ELR (cell line): Measurements from ENCODE around the gene PRMT5.

Source experiments
- DNase-seq: peaks from one replicate; pipeline ENCODE4 v3.0.0-alpha.2; 2015; ENCODE audit warnings: low read depth

PRMT5 gene

DNA sequence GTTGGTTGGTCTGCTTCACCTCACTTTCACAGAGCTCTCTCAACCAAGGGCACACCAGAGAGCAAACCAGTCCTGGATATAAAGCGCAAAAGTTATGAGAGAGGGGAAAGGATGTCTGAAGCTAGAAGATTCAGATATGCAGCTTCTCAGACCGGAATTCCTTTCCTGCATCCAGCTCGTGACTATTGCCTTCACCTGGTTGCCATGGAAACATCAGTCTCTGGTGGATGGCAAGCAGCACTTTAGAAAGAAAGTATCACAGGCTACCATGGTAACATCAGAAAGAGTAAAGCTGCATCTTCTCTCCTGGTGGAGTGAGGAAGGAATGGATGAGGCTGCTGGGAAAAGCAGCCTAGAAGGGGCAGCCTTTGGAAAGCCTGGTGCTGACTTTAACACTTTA lies 32.4 kb downstream of the PRMT5 start:
- no peak for DNase-seq

DNA sequence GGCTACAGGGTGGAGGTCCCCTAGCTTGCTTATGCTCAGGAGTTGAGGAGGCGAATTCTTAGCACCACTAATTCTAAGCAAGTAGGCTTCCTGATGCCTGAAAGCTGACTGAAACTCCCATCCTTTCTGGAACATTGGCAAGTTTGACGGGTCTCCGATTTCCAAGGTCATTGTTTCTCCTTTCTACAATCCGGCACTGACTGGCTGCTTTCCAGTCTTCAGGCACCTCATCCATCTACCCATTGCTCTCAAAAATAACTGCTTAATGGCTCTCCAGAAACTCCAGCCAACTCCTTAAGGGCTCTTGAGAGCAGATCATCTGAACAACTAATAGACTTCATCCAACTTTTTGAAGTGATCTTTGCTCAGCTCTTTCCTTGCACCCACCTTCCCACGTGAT lies 32.8 kb downstream of the PRMT5 start:
- DNase-seq, result no peak

DNA sequence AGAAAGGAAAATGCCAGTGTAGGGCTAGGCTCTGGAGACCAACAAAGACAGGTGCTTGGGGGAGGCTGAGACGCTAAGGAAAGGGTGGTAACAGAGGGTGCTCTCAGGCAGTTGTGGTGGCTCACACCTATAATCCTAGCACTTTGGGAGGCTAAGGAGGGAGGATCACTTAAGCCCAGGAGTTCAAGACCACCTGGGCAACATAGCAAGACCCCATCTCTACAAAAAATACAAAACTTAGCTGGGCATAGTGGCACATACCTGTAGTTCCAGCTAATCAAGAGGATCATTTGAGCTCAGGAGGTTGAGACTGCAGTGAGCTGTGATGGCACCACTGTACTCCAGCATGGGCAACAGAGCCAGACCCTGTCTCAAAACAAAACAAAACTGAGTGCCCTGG lies 33.8 kb downstream of the PRMT5 start:
- DNase-seq, result no peak

DNA sequence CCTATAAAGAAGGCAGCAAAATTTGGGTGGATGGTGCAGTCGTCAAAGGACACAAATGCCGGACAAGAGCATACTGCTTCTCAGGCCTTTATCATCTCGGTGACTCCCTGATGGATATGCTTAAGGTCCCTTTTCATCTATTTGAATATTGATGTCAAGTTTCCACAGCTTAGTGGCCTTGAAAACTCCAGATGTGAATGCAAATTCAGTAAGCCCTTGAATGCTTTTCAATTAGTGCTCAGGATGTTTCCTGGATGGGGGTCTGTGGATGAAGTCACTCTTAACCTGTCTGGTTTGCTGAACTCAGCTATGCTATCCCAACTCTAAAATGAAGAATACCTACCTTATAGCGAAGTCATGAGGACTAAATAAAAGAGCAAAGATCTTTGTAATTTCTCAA lies 35.5 kb downstream of the PRMT5 start:
- no peak for DNase-seq

DNA sequence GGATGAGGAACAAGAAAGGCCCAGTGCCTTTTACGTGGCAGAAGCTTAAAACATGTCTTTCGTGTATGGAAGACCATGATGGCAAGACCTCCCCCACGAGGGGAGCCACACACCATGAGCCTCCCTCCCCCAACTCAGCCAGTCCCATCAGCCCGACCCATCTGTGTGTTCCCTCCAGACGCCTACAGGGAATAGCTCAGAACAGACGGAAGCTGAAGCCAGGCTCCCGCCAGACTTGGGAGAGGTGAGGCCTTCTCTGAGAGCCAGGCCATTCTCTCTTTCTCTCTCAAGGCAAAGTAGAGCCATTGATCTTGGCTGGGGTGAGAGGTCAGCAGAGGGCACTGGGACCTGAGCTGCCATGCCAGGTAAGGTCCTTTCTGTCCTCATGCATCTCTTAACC lies 36.7 kb downstream of the PRMT5 start:
- no peak for DNase-seq

DNA sequence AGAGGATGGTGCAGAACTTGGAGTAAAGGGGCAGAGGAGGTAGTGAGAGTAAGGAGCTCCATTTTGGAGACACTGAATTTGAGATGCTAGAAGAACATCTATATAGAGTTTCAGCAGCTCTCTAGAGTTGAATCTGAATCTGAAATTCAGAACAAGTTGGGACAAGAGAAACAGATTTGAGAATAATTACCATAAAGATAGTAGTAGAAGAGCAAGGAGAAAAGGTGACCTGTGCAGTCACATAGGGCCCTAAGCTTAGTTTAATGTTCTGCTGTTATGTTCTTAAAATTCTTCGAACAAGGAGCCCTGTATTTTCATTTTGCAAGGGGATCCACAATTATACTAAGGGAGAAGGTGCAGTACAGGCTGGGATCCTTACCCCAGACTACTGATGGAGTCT lies 38.8 kb downstream of the PRMT5 start:
- DNase-seq, result no peak

DNA sequence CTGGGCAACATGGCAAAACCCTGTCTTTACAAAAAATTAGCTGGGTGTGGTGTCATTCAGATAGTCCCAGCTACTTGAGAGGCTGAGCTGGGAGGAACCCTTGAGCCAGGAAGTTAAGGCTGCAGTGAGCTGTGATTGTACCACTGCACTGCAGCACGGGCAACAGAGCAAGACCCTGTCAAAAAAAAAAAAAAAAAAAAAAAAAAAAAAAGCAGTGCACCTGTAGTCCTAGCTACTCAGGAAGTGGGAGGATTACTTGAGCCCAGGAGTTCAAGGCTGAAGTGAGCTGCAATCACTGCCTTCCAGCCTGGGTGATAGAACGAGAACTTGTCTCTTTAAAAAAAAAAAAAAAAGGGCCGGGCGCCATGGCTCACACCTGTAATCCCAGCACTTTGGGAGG lies 40.5 kb downstream of the PRMT5 start:
- DNase-seq, result no peak

DNA sequence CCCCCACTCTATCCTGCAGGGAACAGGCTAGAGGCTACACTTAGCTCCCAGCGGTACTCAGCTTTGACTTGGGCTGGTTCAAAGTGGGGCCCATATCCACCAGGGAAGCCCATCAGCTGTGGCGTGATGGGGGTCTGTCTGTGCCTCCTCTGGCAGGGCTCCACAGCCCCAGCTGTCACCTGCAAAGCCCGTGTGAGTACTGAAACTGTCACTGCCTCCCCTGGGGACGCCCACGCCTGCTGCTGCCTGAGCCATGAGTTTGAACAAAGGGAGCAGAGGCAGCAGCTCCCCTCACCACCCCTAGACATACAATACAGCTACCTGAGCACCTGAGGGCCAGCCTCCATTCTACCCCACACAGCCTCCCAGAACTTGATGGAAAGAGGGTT lies 41.2 kb downstream of the PRMT5 start:
- no peak for DNase-seq

DNA sequence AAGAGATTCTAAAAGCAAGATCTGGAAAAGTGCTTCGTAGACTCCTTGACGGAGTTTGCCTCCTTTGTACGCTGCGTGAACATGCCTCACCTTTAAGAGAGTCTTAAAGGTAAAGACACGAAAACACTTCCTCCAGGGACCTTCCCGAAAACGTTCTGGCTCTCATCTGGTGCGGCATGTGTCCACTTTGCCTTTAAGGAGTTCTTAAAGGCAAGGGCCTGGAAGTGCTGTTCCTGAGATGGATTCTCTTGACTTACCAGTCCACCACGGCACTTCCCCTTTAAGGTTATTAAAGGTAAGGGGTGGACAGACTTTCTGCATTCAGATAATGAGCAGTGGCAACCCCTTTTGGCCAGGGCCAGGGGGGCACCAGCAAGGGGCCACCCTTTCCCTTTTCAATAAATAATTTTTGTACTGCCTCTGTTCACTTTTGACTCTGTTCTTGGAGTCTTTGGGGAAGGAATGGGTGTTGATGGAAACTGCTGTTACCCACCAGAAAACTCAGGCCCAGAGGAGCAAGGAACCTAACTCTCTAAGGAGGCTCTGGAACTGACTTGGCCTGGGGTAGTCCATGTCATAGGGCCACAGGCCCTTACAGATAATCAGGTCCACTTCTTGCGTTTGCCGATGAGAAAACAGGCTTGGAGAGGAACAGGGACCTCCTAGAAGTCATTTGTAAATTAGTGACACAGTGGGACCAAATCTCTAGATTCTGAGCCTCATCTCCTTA lies 41.8 kb downstream of the PRMT5 start:
- DNase-seq, result peak; percentile 88

DNA sequence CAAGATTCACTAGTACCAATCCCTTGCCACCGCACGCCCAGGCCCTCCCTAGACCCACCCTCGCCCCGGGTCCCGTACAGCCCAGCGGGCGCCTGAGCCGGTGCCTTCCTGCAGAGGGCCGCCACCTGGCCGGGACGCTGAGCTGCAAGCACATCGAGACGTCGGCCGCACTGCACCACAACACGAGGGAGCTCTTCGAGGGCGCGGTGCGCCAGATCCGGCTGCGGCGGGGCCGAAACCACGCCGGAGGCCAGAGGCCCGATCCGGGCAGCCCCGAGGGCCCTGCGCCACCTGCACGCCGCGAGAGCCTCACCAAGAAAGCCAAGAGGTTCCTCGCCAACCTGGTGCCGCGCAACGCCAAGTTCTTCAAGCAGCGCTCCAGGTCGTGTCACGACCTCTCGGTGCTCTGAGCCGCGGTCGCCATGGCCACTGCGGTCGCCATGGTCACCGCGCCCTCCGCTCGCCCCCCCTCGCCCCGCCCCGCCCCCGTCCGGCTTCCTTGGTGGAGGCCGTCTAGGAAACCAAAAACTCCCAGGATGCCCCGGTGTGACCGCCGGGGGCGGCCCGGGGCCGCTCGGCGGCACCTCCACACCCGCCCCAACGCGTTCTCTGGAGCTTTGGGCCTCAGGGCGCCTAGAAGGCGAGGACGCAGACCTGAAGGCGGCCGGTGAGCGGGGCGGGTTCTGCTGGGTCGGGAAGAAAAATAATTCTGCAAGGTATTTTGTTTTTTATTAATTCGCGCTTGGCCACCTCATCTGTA lies 42.5 kb downstream of the PRMT5 start:
- DNase-seq, result peak; percentile 77

DNA sequence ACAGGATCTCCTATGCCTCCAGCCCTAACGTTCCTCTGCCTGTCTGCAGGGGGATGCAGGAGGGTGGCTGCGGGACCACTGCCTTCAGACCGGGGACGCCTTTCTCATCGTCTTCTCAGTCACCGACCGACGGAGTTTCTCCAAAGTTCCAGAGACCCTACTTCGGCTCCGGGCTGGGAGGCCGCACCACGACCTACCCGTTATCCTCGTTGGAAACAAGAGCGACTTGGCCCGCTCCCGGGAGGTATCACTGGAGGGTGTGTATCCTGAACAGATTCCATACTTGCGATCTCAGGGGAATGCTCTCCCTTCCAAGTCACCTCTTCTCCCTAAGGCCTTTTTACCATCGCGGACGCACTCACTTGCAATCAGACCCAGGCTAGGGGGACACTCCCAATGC lies 43.2 kb downstream of the PRMT5 start:
- no peak for DNase-seq

DNA sequence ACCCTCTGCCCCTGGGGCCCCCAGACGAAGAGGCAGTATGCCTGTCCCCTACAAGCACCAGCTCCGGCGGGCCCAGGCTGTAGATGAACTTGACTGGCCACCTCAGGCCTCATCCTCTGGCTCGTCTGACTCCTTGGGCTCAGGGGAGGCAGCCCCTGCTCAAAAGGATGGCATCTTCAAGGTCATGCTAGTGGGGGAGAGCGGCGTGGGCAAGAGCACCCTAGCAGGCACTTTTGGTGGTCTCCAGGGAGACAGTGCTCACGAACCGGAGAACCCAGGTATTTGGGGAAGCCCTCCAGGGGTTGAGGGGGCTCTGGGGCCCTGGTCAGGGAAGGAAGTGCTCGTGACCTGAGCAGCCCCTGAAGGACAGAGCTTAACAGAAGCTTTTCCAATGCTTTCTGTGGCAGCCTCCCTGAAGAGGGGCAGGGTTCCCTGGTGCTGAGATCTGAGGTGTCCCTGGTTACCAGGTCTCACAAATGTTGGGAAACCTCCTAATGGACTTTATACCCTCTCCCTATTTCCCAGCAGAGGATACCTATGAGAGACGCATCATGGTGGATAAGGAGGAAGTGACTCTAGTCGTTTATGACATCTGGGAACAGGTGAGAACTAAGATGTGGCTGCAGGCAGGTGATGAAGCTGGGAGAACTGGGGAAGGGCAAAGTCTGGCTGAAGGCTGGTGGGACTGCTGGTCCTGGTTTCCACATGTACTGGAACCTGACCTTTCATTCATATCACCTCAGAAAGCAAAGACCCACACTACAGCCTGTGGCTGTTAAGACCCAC lies 44.2 kb downstream of the PRMT5 start:
- no peak for DNase-seq

DNA sequence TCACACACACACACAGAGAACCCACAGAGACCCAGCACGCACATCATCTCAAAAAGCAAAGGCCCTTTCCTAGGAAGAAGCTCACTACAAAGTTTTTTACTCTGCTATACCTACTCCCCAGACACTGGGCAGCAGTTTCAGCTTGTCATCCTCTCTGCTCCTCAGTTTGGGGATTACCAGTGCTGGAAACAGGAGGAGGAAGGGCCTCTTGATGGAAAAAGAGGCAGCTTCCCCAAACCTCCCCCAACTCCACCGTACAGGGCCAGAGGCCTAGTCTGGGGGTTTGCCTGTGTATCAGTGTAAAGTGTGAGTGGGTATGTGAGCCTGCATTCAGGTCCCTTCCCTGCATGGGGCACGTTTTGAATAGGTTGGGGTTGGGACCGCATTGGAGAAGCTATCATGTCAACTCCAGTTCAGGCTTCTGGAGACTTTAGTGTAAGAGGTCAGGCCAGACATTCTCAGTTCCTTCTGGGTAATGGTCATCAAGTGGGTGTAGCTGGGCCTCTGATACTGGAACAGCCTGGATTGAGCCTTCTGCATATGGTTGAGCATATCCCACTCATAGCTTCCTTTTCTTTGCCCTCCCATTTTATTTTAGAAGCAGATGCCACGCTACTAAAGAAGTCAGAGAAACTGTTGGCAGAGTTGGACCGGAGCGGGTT lies 45.0 kb downstream of the PRMT5 start:
- no peak for DNase-seq

DNA sequence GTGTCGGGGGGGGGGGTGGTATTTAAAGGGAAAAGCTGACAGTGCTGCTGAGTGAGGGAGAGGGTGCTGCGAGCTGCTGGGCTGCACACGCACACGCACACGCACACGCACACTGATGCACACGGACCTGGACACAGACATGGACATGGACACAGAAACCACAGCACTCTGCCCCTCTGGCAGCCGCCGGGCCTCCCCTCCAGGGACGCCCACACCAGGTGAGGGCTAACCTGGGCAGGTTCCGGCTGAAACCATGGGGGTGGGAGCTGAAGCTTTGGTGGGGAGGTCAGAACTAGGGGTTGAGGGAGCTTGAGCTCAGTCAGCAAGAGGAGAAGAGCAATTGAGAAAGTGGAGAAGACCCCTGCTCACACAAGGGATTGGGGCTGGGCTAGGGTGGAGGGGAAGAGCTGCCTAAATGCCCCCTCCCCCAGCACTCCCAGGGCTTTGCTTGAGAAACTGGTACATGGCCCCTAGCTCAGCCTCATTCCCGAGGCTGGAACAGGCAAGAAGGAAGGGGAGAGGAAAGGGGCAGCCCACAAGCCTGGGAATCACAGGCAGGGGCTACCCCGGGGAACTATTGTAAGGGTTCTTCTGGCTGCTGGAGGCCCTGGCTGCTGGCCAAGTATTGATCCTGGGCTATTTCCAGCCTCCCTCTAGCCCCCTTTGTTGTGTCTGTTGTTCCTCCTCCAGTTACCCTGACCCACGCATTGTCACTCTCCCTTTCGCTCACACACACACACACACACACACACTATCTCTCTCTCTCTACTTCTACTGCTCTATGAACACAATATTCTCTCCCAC lies 45.8 kb downstream of the PRMT5 start, which contains the start of gene REM2:
Gene REM2 (plus strand): TSS at position 50 of the 804 bp plus-strand sequence. CDS start 66 bp downstream, at position 116.
- no peak for DNase-seq

DNA sequence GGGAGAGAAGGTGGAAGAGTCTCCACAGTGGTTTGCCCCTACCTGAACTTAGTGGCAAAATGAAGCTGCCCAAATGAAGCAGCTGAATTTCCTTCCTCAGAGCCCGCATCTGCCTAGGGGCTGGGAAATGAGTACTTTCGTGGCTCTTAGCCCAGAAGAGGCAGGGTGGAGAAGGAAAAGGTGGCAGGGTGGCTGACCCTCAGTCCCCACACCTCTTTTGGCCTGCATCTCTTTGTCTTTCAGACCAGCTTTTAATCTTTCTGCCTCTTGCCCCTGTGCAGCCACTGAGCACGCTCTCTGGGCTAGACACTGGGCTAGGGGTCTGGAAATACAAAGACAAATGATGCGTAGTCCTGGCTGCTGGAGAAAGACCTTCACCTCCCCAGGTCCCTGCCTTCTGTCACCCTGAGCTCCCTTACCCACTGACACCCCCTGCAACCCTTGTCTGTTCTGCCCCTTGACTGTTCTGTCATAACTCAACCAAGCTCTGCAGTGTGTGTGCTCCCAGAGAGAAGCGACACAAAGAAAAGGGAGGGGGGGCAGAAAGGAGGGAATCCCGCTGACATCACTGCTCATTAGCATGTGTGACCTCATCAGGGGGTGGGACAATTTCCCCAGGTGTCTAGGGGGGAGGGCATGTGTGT lies 46.5 kb downstream of the PRMT5 start:
- peak; percentile 51 for DNase-seq

DNA sequence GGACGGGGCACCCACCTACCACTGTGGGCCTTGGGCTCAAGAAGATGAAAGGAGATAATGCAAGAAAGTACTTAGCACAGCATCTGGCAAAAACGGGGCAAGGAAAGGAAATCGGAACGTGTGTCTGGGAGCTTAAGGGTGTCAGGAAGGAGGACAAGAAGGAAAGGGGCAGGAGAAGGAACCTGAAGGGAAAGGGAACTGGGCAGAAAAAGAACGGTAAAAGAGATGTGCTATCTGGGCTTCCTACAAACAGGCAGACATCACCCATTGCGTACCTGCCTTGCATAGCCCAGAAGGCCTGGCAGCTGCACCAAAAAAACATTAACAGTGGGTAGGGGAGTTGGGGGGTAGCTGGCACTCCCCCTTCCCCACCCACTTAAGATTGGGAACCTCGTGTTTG lies 47.1 kb downstream of the PRMT5 start:
- DNase-seq, result no peak

DNA sequence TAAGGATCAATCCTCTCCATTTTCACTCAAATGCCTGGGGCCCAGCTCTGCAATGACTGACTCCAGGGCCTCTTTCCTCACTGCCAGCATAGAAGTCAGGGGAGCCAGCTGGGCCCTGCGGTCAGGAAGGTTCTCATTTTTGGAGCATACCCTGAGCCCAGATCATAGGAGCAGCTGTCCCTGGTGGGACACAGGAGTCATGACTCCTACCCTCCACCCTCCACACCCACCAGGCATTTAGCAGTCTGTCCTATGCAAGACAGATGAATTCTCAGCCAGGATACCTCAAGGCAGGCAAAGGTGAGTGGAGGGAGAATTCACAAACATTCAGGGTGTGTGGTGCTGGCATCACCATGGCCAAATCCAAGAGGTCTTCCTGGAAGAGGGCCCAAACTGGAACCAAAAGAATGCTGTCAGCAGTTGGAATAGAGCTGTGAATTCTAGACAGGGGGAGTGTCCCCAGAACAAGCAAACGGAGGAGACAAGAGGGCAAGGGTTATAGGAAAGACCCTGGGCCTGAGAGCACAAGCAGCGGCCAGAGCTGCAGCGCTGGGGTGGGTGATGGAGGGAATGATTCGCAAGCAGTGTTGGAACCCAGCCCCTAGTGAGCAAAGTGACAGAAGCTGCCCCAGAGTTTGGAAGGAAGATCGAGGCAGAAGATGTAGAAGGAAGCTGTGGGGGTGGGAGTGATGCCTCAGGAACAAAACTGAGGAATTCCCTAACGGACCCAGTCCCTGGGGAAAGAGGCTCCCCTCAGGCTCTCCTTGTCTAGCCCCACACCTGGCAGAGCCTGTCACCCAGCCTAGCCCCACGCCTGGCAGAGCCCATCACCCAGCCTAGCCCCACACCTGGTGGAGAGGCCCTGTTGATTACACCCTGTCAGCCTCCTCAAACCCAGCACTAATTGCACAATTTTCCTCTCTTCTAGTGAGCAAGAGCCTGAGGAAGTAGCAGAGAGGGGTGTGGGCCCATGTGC lies 50.6 kb downstream of the PRMT5 start:
- DNase-seq, result no peak

DNA sequence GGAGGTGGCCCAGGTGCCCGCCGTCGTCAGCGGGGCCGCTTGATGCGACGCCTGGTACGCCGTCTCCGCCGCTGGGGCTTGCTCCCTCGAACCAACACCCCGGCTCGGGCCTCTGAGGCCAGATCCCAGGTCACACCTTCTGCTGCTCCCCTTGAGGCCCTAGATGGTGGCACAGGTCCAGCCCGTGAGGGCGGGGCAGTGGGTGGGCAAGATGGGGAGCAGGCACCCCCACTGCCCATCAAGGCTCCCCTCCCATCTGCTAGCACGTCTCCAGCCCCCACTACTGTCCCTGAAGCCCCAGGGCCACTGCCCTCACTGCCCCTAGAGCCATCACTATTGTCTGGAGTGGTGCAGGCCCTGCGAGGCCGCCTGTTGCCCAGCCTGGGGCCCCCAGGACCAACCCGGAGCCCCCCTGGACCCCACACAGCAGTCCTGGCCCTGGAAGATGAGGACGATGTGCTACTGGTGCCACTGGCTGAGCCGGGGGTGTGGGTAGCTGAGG lies 52.1 kb downstream of the PRMT5 start:
- DNase-seq, result no peak

DNA sequence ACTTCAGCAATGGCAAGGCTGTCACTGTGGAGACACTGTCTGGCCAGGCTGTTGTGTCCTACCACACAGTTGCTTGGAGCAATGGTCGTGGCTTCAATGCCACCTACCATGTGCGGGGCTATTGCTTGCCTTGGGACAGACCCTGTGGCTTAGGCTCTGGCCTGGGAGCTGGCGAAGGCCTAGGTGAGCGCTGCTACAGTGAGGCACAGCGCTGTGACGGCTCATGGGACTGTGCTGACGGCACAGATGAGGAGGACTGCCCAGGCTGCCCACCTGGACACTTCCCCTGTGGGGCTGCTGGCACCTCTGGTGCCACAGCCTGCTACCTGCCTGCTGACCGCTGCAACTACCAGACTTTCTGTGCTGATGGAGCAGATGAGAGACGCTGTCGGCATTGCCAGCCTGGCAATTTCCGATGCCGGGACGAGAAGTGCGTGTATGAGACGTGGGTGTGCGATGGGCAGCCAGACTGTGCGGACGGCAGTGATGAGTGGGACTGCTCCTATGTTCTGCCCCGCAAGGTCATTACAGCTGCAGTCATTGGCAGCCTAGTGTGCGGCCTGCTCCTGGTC lies 53.3 kb downstream of the PRMT5 start:
- DNase-seq, result no peak
